Measurements from ENCODE around the gene JARID2. TPM values are rescaled to one million over a fixed set of nuclear protein-coding genes. Genes with fewer than 3 reads are reported as not detected.

Gene JARID2
- total and polyA plus RNA-seq, 9 of the 15 experiments (the other 6 are each of a cell fraction or from before 2014, with no cell fraction given): 5.0 to 29.0 (median 15.6) TPM

DNA sequence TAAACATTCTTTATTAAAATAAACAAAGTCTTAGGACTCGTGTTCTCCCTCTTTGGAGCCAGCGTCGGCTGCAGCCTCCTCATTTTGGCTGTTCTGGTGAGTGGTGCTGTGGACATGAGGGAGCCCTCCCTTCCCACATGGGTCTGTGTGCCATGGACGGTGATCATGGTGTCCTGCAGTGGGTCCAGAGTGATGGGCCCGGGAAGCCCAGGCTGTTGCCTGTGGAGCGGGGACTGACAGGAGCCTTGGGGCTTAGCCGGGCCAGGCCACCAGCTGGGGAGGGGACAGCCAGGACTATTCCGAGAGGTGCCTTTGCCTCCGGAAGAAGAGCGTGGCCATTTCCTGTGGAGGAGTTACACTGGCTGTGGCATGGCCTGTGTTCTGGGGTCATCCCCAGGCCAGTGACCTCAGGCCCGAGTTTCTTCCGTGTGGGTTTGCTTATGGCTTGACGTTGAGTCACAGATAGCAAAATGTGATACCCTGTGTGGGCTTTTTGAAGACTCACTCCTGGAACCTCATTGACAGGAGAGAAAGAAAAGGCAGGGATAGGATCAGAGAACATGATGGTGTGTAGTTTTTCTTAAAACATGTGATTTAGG, 263.6 kb downstream of the JARID2 start (continued):
- TF ChIP-seq LCOR (CRISPR knock-in tag; IDR thresholded peaks at IDR 0.05): 0 out of 2 replicates have a peak, but pooled peaks have one; percentile 49
- no peak for TF ChIP-seq SRSF9 (IDR thresholded peaks at IDR 0.05; ENCODE audit: borderline replicate concordance, low read depth, low read length)
- peak; percentile 62 for TF ChIP-seq POLR2G (IDR thresholded peaks at IDR 0.05; ENCODE audit: low read depth, low read length)
- TF ChIP-seq, protein P1, sequence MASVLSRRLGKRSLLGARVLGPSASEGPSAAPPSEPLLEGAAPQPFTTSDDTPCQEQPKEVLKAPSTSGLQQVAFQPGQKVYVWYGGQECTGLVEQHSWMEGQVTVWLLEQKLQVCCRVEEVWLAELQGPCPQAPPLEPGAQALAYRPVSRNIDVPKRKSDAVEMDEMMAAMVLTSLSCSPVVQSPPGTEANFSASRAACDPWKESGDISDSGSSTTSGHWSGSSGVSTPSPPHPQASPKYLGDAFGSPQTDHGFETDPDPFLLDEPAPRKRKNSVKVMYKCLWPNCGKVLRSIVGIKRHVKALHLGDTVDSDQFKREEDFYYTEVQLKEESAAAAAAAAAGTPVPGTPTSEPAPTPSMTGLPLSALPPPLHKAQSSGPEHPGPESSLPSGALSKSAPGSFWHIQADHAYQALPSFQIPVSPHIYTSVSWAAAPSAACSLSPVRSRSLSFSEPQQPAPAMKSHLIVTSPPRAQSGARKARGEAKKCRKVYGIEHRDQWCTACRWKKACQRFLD (CRISPR knock-in tag; IDR thresholded peaks at IDR 0.05): peak; percentile 93
- no peak for TF ChIP-seq HNRNPK (IDR thresholded peaks at IDR 0.05; ENCODE audit: low read depth, low read length, poor library complexity, severe bottlenecking)
- TF ChIP-seq, protein P2, sequence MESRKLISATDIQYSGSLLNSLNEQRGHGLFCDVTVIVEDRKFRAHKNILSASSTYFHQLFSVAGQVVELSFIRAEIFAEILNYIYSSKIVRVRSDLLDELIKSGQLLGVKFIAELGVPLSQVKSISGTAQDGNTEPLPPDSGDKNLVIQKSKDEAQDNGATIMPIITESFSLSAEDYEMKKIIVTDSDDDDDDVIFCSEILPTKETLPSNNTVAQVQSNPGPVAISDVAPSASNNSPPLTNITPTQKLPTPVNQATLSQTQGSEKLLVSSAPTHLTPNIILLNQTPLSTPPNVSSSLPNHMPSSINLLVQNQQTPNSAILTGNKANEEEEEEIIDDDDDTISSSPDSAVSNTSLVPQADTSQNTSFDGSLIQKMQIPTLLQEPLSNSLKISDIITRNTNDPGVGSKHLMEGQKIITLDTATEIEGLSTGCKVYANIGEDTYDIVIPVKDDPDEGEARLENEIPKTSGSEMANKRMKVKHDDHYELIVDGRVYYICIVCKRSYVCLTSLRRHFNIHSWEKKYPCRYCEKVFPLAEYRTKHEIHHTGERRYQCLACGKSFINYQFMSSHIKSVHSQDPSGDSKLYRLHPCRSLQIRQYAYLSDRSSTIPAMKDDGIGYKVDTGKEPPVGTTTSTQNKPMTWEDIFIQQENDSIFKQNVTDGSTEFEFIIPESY (CRISPR knock-in tag; IDR thresholded peaks at IDR 0.05): 0 out of 2 replicates have a peak, but pooled peaks have one; percentile 24
- TF ChIP-seq, protein P3, sequence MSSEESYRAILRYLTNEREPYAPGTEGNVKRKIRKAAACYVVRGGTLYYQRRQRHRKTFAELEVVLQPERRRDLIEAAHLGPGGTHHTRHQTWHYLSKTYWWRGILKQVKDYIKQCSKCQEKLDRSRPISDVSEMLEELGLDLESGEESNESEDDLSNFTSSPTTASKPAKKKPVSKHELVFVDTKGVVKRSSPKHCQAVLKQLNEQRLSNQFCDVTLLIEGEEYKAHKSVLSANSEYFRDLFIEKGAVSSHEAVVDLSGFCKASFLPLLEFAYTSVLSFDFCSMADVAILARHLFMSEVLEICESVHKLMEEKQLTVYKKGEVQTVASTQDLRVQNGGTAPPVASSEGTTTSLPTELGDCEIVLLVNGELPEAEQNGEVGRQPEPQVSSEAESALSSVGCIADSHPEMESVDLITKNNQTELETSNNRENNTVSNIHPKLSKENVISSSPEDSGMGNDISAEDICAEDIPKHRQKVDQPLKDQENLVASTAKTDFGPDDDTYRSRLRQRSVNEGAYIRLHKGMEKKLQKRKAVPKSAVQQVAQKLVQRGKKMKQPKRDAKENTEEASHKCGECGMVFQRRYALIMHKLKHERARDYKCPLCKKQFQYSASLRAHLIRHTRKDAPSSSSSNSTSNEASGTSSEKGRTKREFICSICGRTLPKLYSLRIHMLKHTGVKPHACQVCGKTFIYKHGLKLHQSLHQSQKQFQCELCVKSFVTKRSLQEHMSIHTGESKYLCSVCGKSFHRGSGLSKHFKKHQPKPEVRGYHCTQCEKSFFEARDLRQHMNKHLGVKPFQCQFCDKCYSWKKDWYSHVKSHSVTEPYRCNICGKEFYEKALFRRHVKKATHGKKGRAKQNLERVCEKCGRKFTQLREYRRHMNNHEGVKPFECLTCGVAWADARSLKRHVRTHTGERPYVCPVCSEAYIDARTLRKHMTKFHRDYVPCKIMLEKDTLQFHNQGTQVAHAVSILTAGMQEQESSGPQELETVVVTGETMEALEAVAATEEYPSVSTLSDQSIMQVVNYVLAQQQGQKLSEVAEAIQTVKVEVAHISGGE (CRISPR knock-in tag; IDR thresholded peaks at IDR 0.05): peak in 1 of 3 experiments; percentile 76; a peak in 2 of 6 replicates
- TF ChIP-seq, protein P4, sequence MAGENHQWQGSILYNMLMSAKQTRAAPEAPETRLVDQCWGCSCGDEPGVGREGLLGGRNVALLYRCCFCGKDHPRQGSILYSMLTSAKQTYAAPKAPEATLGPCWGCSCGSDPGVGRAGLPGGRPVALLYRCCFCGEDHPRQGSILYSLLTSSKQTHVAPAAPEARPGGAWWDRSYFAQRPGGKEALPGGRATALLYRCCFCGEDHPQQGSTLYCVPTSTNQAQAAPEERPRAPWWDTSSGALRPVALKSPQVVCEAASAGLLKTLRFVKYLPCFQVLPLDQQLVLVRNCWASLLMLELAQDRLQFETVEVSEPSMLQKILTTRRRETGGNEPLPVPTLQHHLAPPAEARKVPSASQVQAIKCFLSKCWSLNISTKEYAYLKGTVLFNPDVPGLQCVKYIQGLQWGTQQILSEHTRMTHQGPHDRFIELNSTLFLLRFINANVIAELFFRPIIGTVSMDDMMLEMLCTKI (IDR thresholded peaks at IDR 0.05; ENCODE audit: partially characterized antibody): no peak
- no peak for TF ChIP-seq CEBPB (tag; IDR thresholded peaks at IDR 0.05)
- TF ChIP-seq NCOR1 (IDR thresholded peaks at IDR 0.05): peak; percentile 76
- no peak for TF ChIP-seq ILK (tag; IDR thresholded peaks at IDR 0.05; ENCODE audit: borderline replicate concordance, low read depth)
- TF ChIP-seq RBFOX2 (IDR thresholded peaks at IDR 0.05; ENCODE audit: low read depth, low read length): peak; percentile 52
- no peak for TF ChIP-seq ZNF785 (CRISPR knock-in tag; IDR thresholded peaks at IDR 0.05)
- TF ChIP-seq GATAD2B (IDR thresholded peaks at IDR 0.05; ENCODE audit: borderline replicate concordance): 0 out of 2 replicates have a peak, but pooled peaks have one; percentile 31
- TF ChIP-seq, protein P5, sequence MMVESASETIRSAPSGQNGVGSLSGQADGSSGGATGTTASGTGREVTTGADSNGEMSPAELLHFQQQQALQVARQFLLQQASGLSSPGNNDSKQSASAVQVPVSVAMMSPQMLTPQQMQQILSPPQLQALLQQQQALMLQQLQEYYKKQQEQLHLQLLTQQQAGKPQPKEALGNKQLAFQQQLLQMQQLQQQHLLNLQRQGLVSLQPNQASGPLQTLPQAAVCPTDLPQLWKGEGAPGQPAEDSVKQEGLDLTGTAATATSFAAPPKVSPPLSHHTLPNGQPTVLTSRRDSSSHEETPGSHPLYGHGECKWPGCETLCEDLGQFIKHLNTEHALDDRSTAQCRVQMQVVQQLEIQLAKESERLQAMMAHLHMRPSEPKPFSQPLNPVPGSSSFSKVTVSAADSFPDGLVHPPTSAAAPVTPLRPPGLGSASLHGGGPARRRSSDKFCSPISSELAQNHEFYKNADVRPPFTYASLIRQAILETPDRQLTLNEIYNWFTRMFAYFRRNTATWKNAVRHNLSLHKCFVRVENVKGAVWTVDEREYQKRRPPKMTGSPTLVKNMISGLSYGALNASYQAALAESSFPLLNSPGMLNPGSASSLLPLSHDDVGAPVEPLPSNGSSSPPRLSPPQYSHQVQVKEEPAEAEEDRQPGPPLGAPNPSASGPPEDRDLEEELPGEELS (CRISPR knock-in tag; IDR thresholded peaks at IDR 0.05; ENCODE audit: borderline replicate concordance): peak; percentile 35; the same call in 1 of the 2 replicates
- TF ChIP-seq EHMT2 (IDR thresholded peaks at IDR 0.05): peak; percentile 51; the same call in 1 of the 2 replicates

Measured in K562 (cell line).